OCI-LY1 (cell line): Measurements from ENCODE around the gene KCNJ1.

Experiments used
- H2AFZ ChIP-seq: fragments of 200-600 bp; sonication (generic), shearing (Covaris generic); 2 replicates; pipeline ENCODE4 v1.6.0; 2014; ENCODE audit warnings: antibody characterized with exemption, mild to moderate bottlenecking, low read length
- H3F3A ChIP-seq: fragments of 200-600 bp; sonication (generic), shearing (Covaris generic); 2 replicates; pipeline ENCODE4 v1.6.0; 2014; ENCODE audit warnings: mild to moderate bottlenecking, antibody characterized with exemption, low read length, moderate library complexity; ENCODE audit not compliant: insufficient read depth
- H3K27ac ChIP-seq: fragments of 200-600 bp; sonication (generic); 2 replicates; pipeline ENCODE4 v1.5.1; 2014; ENCODE audit warnings: low read length, mixed run types, mild to moderate bottlenecking, low read depth; ENCODE audit not compliant: poor library complexity, severe bottlenecking
- H3K27me3 ChIP-seq: fragments of 200-600 bp; sonication (generic); 2 replicates; pipeline ENCODE4 v1.6.0; 2014; ENCODE audit warnings: antibody characterized with exemption, mild to moderate bottlenecking, low read length, moderate library complexity; ENCODE audit not compliant: insufficient read depth
- H3K36me3 ChIP-seq: fragments of 200-600 bp; sonication (generic); 2 replicates; pipeline ENCODE4 v1.6.1; 2014; ENCODE audit warnings: mild to moderate bottlenecking, antibody characterized with exemption, low read length, moderate library complexity, mixed read lengths; ENCODE audit not compliant: insufficient read depth
- H3K4me1 ChIP-seq: fragments of 200-600 bp; sonication (generic); 2 replicates; pipeline ENCODE4 v1.5.1; 2014; ENCODE audit warnings: mild to moderate bottlenecking, low read length, moderate library complexity; ENCODE audit not compliant: insufficient read depth, severe bottlenecking
- H3K4me2 ChIP-seq: fragments of 200-600 bp; sonication (generic), shearing (Covaris generic); 2 replicates; pipeline ENCODE4 v1.6.1; 2014; ENCODE audit warnings: low read length
- H3K4me3 ChIP-seq: fragments of 200-600 bp; sonication (generic); 2 replicates; pipeline ENCODE4 v1.5.1; 2014; ENCODE audit warnings: low read length, low read depth, mild to moderate bottlenecking, mixed read lengths; ENCODE audit not compliant: poor library complexity, severe bottlenecking
- H3K79me2 ChIP-seq: fragments of 200-600 bp; shearing (Covaris generic); 2 replicates; pipeline ENCODE4 v1.6.1; 2016; ENCODE audit warnings: mixed run types, low read length, mixed read lengths; ENCODE audit not compliant: insufficient read depth
- H3K9ac ChIP-seq: fragments of 200-600 bp; sonication (generic), shearing (Covaris generic); 2 replicates; pipeline ENCODE4 v1.6.1; 2014; ENCODE audit warnings: mild to moderate bottlenecking, low read length, mixed read lengths
- H3K9me2 ChIP-seq: fragments of 200-600 bp; sonication (generic), shearing (Covaris generic); 2 replicates; pipeline ENCODE4 v1.6.1; 2014; ENCODE audit warnings: low read depth, mild to moderate bottlenecking, low read length, mixed read lengths
- H3K9me3 ChIP-seq: fragments of 200-600 bp; shearing (Covaris generic); 2 replicates; pipeline ENCODE4 v1.6.1; 2014; ENCODE audit warnings: low read length, mixed read lengths
- H4K20me1 ChIP-seq: fragments of 200-600 bp; sonication (generic), shearing (Covaris generic); 2 replicates; pipeline ENCODE4 v1.6.0; 2016; ENCODE audit warnings: mild to moderate bottlenecking, low read length; ENCODE audit not compliant: insufficient read depth
- CTCF ChIP-seq: fragments of 200-600 bp; sonication (generic), shearing (Covaris generic); IDR thresholded peaks from 2 replicates; pipeline ENCODE4 v1.5.1; 2017; ENCODE audit warnings: mild to moderate bottlenecking, antibody characterized with exemption, low read length, moderate library complexity, mixed read lengths
- EZH2 ChIP-seq: fragments of 200-600 bp; sonication (generic), shearing (Covaris generic); IDR thresholded peaks from 2 replicates; pipeline ENCODE4 v1.8.0; 2017; ENCODE audit warnings: borderline replicate concordance, mixed run types, mild to moderate bottlenecking, antibody characterized with exemption, low read length, moderate library complexity, mixed read lengths

The KCNJ1 gene

GRCh38 chr11:128862406-128862805, 4.7 kb downstream of the KCNJ1 start:
- no peaks in the 10 kb centered on the region for H4K20me1 ChIP-seq
- no peaks in the 10 kb centered on the region for H3K79me2 ChIP-seq
- H3F3A ChIP-seq = no peaks in the 10 kb centered on the region
- H3K27me3 ChIP-seq = no peaks in the 10 kb centered on the region
- H3K9me2 ChIP-seq = no peaks in the 10 kb centered on the region
- no peak overlapping the region for H3K4me3 ChIP-seq
- TF ChIP-seq EZH2 (no peak), CTCF (no peak)
- H3K4me2 ChIP-seq = no peak overlapping the region
- no peak overlapping the region for H3K9ac ChIP-seq
- H3K36me3 ChIP-seq = no peaks in the 10 kb centered on the region
- H3K4me1 ChIP-seq = peaks cover 9% of the 10 kb centered on the region
- no peak overlapping the region for H2AFZ ChIP-seq
- no peaks in the 10 kb centered on the region for H3K9me3 ChIP-seq
- no peak overlapping the region for H3K27ac ChIP-seq

DNA sequence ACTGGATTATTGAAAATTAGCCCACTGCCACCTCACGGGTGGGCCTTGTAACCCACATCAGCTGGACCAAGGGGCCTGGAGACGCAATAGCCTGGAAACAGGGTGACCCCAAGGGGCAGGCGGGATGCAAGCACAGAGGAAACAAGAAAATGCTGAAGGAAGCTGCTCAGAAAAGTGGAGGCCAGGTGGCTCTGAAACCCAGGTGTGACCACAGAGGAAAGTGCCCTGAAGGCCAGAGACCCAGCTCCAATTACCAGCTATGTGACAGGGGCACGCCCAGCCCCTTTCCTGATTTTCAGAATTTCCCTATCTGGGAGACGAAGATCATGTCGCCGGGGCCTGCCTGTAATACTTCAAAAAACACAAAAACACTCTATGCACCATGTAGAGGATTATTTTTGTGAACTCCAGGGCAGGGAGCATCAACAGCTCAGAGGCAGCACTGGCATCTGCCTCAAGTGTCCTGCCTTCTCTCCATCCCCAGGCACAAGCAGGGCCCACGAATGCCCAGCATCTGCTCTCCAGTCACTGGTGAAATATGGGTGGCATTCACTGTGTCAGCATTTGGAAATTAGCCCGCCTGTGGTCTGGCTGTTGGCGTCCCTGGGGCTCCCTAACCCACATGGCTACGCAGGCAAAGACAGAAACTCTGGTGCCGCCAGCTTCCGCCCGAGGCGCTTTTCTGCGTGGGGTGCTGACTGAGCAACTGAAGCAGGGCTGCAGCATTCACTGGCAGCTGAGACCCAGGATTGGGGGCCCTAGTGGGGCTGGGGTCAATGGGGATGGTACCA, 6.3 kb downstream of the KCNJ1 start:
- no peak for TF ChIP-seq EZH2
- no peak for TF ChIP-seq CTCF
- Histone ChIP-seq H3K36me3 (no peaks in the 10 kb centered on the region), H4K20me1 (no peaks in the 10 kb centered on the region), H3K9me3 (no peaks in the 10 kb centered on the region), H3K9me2 (no peaks in the 10 kb centered on the region), H3K4me3 (no peak overlapping the region), H3F3A (no peaks in the 10 kb centered on the region), H3K9ac (no peak overlapping the region), H3K27ac (no peak overlapping the region), H3K4me2 (no peak overlapping the region), H2AFZ (no peak overlapping the region), H3K4me1 (peaks cover 9% of the 10 kb centered on the region), H3K27me3 (no peaks in the 10 kb centered on the region), H3K79me2 (no peaks in the 10 kb centered on the region)

DNA sequence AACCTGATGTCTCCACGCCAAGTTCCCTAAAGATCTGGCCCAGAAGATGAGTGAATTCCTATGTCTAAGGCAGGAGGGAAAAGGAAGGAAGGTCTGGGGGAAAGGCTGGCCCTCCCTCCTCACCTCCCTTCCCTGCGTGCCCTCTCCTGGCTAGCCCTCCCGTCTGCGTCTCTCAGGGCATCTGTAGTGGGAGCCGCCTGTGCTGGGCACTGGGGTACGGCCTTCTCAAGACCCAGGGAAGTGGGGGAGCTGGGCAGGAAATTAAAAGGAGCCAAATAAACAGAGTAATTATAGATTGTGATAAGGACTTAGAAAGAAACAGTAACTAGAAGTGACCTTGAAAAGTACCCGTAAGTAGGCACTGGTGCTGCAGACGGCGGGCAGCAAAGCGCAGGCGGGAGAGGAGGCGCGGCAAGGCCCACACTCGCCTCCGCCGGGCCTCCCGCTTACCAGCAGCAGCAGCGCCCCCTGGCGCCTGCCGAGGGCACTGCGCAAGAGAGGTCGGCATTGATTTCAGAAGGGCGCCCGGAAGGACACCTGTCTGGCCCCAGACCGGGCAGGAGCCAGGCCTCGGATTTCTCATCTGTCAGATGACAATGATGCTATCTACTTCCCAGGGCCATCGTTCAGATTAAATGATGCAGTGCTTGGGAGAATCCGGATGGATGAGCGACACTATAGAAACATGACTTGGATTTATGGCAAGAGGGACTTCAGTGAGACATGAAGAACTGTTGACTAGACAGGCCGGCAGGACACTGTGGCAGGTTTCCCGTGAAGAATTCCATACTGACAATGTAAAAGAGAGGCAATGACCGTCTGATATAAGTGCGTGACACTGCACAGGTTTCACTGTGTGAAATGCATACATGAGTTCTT, 7.3 kb downstream of the KCNJ1 start:
- Histone ChIP-seq H2AFZ (no peak overlapping the region), H3K36me3 (no peaks in the 10 kb centered on the region), H4K20me1 (no peaks in the 10 kb centered on the region), H3K27ac (no peak overlapping the region), H3K9me3 (no peaks in the 10 kb centered on the region), H3K4me1 (peaks cover 9% of the 10 kb centered on the region), H3K9me2 (no peaks in the 10 kb centered on the region), H3K27me3 (no peaks in the 10 kb centered on the region), H3K9ac (no peak overlapping the region; the same call in 1 of the 2 replicates), H3K4me2 (no peak overlapping the region; the same call in 1 of the 2 replicates), H3K4me3 (no peak overlapping the region), H3K79me2 (no peaks in the 10 kb centered on the region), H3F3A (no peaks in the 10 kb centered on the region)
- no peak for TF ChIP-seq EZH2
- peak; percentile 87 for TF ChIP-seq CTCF
